Renal pelvis (tissue), 4 donors: ENCODE measurements around the gene BRINP1. TPM values are rescaled to one million over a fixed set of nuclear protein-coding genes. Genes with fewer than 3 reads are reported as not detected.

ENCODE experiments used
- DNase-seq: peaks from one replicate; pipeline ENCODE4 v3.0.0-alpha.2; 2013
- polyA plus RNA-seq, 3 donors: library from polyadenylated mRNA; unstranded; fragments of 120-200 nt; gene quantifications; one replicate each; pipeline ENCODE4 v1.2.1, GENCODE V29; 2013; ENCODE audit not compliant: insufficient read length in 3 of 3

The BRINP1 gene
- polyA plus RNA-seq, 3 donors: 2.9 to 6.5 (median 5.3) TPM

- DNase-seq: peak; percentile 37
Measured at GRCh38 chr9:119284118-119284517, 85.1 kb downstream of the BRINP1 start.

DNA sequence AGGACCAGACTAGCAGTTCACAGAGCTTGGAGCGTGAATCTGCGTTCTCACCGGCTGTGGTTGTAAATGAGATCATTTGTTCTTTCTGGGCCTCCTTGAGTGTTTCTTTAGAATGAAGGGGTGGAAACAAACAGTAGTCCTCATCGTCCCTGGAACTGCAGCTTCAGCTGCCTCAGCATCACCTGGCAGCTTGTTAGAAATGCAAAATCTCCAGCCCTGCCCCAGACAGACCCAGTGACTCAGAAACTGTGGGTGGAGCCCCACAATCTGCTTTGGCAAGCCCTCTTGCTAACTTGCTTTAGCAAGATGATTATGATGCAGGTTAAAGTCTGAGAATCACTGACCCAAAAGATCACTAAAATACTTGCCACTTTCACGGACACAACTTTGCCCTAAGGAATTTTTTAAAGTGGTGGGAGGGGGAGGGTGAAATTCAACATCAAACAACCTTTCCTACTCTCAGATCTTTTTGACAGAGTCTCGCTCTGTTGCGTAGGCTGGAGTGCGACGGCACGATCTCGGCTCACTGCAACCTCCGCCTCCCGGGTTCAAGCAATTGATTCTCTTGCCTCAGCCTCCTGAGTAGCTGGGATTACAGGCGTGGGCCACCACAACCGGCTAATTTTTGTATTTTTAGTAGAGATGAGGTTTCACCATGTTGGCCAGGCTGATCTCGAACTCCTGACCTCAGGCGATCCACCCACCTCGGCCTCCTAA, 86.0 kb downstream of the BRINP1 start:
- DNase-seq: peak; percentile 24

- DNase-seq: no peak
Measured at GRCh38 chr9:119282476-119283077, 86.7 kb downstream of the BRINP1 start.

DNA sequence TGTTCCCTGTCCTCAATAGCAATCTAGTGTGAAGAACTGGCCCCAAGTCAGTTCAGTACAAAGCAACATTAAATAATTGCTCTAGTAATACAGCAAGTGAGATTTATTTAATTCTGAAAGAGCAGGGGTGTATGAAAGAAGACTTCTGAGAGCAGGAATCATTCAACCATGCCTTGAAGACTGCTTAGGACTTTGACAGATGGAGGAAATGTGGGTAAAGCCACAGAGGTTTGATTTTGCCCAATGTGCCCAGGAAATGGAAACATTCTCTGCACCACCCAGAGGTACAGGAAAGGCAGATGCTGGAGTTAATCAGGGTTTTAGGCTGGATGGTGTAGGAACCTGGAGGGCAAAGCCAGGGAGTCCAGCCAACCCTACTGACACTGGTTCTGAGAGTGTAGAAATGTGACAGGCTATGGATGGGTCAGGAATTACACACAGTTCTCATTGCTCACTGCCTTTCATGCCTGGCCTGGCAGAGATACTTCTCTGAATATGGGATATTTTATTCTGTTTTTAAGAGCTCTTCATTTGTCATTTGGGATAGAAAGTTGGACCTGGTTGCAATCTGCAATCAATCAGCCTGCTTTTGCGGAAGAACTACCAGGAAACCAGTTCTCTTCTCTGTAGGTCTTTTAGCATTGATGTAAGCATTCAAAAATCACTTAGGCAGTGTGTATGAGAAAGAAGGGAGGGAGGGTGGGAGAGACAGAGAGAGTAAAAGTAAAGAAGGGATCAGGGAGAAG, 88.3 kb downstream of the BRINP1 start:
- DNase-seq: no peak

DNA sequence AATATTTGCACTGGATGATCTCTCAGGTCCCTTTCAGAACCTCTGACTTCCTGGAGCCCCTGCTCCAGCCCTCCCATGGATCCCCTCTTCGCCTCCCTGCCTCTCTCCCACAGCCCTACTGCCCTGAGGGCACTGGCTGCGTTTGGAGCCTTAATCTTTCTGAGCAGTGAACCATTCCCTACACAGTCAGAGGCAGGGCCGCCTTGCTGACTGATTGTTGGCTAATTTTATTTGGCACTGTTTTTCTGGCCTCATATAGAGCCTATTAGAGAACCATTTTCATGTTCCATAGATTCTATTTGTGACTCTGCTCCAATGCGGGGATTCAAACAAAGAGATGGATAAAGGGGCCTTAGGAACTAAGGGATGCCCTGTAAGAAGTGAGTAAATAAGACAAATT, 91.1 kb downstream of the BRINP1 start:
- DNase-seq: peak; percentile 36

- no peak for DNase-seq
Measured at GRCh38 chr9:119273984-119274665, 95.1 kb downstream of the BRINP1 start.

DNA sequence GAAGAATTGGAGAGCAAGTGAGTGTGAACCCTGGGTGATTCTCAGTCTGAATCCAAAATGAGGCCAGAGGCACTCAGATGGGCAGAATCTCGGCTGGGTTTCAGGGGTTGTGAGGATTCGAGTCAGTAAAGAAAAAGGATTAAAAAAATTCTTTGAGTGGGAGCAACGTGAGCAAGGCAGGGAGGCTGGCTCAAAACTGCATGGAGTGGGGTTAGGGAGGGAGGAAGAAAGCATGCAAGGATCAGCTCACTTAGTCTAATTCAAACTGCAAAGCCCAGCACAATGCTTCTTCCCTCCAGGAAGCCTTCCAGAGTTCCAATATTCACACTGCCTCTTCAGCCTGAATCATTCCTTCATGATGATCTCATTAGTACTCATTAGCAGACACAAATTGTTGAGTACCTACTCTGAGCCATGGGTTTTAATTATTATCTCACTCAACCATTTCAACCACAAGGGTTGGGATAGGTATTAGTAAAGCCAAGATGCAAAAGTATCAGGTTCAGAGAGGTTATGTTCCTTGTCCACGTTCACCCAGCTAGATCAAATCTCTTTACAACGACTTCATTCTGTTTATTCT, 95.8 kb downstream of the BRINP1 start:
- no peak for DNase-seq

DNA sequence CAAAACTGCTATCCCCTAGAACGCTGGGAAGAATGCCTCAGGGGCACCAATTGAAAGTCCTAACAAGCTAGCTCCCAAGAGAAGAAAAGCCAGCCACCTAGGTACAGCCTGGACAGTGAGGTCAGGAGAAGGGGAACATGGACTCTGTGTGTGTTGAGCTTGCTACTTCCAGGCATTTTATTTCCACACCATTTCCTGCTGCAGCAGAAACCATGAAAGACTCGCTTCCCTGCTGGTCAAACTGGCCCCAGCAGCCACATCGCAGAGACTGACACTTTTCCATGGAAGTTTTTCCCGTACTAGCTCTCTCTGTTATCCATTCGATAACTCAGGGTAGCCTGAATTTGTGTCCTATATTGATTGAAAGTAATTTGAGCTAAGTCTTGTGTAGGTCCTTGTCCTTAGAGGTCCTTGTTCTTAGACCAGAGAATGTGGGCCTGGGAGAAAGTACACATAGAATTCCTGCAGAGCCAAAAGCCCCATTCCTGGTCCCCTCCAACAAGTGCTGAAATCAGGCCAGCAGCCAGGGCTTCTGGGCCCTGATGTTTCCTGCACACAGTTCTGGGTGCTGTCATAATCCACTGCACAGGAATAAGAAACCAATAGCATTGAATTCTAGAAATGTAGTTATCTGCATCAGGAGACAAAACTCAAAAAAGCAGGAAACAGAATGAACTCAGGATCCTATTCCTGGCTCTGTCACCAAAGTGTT, 96.6 kb downstream of the BRINP1 start:
- no peak for DNase-seq

DNA sequence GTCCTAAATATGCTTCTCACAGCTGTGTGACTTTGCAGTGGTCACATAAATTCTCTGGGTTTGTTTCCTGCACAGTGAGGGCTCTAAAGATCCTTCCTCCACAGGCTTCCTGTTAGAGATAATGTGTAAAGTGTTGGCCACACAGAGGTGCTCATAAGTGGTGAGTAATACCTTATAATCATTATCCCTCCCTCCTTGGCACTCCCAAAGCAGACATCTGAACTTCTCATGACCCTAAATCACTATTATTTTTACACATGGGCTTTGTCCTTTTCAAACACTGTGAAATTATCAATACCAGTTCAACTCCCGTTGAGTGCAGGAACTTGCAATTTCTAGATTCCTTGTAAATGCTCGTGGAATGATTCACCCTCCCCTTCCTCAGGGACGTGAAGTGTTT, 100.2 kb downstream of the BRINP1 start:
- DNase-seq: no peak

DNA sequence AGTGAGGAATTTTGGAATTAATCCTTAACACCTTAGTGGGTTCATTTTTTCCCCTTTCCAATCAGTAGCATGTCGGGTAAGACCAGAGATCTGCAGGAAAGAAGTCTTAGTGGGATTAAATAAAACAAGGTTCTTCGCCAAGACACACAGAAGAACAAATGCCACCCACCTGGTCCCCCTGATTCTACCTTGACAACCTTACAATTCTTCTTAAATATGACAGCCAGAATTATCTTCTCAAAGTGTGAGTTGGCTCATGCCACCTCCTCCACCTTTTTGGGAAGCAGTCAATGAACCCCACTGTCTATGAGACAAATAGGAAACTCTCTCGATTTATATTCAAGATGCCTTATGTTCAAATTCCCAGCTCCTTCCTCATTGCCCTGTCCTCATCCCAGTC, 105.1 kb downstream of the BRINP1 start:
- DNase-seq: no peak

DNA sequence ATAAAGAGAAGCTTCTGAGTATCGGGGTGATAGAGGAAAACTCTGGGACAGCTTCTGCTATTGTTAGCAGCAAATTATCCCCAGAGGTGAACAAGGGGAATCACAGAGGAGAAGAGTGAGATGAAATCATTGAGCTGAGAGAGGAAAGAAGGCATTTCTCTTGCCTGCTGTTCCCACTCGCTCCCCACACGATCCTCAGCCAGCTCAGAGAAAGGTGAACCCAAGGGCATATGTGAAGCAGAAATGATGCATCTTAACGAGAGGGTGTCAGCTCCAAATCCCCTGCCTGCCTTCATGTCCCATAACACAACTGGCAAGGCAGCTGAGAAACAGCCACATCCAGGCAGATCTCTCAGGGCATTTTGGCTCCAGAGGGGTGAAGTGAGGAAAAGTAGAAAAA, 111.6 kb downstream of the BRINP1 start:
- DNase-seq: no peak

DNA sequence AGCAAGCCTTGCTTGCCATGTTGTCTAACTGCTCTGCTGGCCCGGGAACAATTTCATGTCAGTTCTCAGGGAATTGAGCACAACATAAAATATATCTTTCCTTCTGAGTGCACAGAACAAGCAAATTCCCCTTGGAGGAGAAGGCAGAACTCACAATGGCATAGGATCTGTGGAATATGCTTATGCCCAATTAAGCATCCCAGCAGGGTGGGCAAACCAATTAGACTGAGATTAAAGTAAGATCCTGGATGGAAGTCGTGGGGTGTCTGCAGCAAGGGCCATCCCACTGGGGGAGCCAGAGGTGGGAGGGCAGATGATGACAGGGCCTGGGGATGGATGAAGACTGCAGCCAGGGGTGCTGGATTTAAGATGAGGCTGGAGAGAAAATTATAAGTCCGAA, 114.1 kb downstream of the BRINP1 start:
- DNase-seq: no peak

DNA sequence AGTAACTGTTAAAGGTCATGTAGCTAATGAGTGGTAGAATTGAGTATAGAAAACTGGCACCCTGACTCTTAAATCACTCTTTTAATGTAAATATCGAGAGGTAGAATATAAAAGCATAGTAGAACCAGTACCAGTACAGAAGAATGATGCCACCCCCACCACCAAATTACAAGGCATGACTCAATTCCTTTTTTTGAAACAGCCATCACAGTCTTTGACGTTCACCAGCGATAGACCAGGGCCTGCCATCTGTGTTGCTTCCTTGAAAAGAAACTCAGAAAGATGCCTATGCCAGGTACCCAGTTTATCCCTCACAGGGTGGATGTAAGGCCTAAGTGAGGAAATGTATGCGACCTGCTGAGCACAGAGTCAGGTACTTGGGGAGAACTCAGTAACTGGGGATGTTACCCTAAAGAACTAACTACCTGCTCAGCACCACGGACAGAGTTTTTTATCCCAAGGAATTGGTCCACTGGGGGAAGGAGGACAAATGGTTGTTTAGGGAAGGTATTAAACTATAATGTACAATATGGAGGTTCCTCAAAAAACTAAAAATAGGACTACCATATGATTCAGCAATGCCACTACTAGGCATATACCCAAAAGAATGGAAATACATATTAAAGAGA, 116.5 kb downstream of the BRINP1 start:
- DNase-seq: no peak

DNA sequence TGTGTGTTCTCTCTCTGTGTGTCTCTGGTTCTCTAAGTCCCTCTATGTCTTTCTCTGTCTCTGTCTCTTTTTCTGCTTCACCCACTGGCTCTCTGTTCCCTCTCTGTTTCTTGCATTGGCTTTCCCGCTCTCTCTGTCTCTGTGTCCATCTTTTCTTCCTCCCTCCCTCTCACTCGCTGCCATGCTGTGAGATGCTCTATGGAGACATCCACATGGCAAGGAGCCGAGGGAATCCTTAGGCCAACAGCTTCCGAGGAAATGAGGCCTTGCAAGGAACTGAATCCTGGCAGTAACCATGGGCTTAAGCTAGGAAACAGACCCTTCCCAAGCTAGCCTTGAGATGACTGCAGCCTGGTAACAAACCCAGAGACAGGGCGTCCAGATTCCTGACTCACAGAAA, 117.3 kb downstream of the BRINP1 start:
- DNase-seq: no peak

DNA sequence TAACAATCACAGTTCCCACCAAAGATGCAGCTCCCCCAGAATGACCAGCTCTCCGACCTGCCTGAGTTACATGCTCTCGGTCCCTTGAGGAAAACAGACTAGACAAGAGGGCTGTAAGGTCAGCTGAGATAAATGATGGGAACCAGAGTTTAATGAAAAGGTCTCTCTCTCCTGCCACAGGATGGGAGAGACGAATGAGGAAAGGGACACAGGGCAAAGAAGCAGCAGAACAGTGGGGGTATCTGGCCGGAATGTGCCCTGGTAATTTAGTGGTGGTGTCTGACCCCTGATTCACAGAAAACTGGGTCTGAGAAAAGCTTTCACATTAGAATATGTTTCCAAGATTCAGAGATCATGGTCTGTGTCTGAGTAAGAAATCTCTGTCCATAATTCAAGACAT, 118.5 kb downstream of the BRINP1 start:
- DNase-seq: no peak

- DNase-seq: no peak
Measured at GRCh38 chr9:119240546-119240945, 128.7 kb downstream of the BRINP1 start.

GRCh38 chr9:119234636-119235035, 134.6 kb downstream of the BRINP1 start:
- DNase-seq: no peak

DNA sequence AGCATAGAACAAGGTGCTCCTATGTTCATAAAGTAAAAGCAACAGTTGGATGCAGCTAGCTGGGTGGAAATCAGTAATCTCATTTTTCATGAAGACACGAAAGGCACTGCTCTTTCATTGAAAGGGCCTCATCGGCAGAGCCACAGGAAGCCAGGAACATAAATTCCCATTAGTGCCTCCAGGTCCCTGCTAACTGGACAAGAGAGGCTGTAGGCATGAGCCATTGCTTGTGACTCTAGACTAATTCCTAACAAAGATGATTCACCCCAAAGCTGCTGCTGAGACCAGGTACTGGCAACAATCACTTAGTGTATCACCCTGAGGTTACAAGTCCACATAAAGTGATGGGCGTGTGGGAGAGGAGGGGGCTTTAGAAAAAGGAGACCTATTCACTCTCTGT, 141.8 kb downstream of the BRINP1 start:
- no peak for DNase-seq

DNA sequence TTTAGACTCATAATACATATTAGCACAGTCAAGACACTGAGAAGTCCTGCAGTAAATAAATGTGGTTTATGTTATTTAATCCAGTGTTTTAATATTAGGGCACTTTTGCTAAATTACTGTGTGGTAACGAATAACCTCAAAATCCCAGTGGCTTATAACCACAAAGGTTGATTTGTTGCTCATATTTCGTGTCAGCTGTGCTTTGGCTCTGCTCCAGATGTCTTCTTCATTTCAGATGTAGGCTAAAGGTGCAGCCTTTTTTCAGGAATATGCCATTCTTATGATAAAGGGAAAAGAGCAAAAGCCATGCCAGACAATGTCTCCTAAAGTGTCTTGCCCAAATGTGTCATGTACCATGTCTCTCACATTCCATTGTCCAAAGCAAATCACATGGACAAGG, 144.8 kb downstream of the BRINP1 start:
- DNase-seq: no peak

GRCh38 chr9:119221276-119221675, 148.0 kb downstream of the BRINP1 start:
- DNase-seq: peak; percentile 33

GRCh38 chr9:119218293-119218692, 150.9 kb downstream of the BRINP1 start:
- no peak for DNase-seq
